Activated CD4-positive, alpha-beta T cell treated with anti-CD3 and anti-CD28 coated beads, Interleukin-2, amount 10 ng/mL, durations not matched to agents 7 days and 5 days (primary cell): Measurements from ENCODE around the gene RANBP17. TPM values are rescaled to one million over a fixed set of nuclear protein-coding genes. Genes with fewer than 3 reads are reported as not detected.
"Not testable (repeated sequence)": the region's sequence is repeated elsewhere in the genome, so short reads cannot be mapped to it uniquely, and the experiment has no call there.

Experiments used
- CTCF ChIA-PET: fragments of 350-600 bp; sonication (Branson Sonifier 250); formaldehyde crosslinking; loops from one replicate; lab custom pipeline; 2021; ENCODE audit warnings: antibody characterized with exemption; lab: Charles Lee
- POLR2A ChIA-PET: fragments of 350-600 bp; sonication (Branson Sonifier 250); formaldehyde crosslinking; loops from one replicate; lab custom pipeline; 2021; ENCODE audit warnings: antibody characterized with exemption; lab: Charles Lee
- DNase-seq: peaks from one replicate; pipeline ENCODE4 v3.0.0-alpha.2; 2020
- H3K27ac Mint-ChIP-seq: one replicate; pipeline ENCODE4 v1.8.0; 2021; ENCODE audit warnings: mild to moderate bottlenecking, moderate library complexity, mixed read lengths
- H3K27me3 Mint-ChIP-seq: one replicate; pipeline ENCODE4 v1.8.0; 2021; ENCODE audit warnings: mixed read lengths
- H3K36me3 Mint-ChIP-seq: one replicate; pipeline ENCODE4 v1.8.0; 2021; ENCODE audit warnings: low read depth, mixed read lengths
- H3K4me1 Mint-ChIP-seq: one replicate; pipeline ENCODE4 v1.8.0; 2021; ENCODE audit warnings: mixed read lengths
- H3K4me3 Mint-ChIP-seq: one replicate; pipeline ENCODE4 v1.8.0; 2021; ENCODE audit warnings: mild to moderate bottlenecking, moderate library complexity, mixed read lengths
- H3K9me3 Mint-ChIP-seq: one replicate; pipeline ENCODE4 v1.8.0; 2021; ENCODE audit warnings: mixed read lengths
- total RNA-seq, 2 experiments: library from RNA; stranded (reverse); gene quantifications; one replicate each; pipeline ENCODE4 v1.2.3, GENCODE V29; 2021

The RANBP17 gene
- total RNA-seq, 2 experiments from 2014 or later = not detected

DNA sequence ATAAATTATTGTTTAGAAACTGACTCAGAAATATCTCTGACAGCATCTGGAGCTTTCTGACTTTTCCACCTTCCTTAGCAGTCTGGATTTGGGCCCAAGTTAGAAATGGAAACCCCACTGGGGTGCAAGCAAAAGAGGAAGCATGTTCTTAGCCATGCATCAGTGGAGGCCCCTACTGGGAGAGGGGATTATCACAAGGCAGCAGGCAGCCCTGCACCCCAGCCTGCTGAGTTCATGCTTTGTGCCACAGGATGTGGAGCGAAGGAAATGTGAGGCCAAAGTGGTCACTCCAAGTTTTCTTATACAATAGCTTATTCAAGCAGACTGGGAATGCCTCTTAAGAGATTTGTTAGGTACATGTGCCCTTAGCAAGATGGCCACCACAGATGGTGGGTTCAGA, 300.8 kb downstream of the RANBP17 start:
- Mint-ChIP-seq H3K4me3 (no peak overlapping the region), H3K4me1 (no peaks in the 10 kb centered on the region), H3K9me3 (no peaks in the 10 kb centered on the region), H3K27me3 (peaks cover 5% of the 10 kb centered on the region), H3K36me3 (no peaks in the 10 kb centered on the region), H3K27ac (no peak overlapping the region)
- CTCF ChIA-PET = no interaction called here
- no peak for DNase-seq
- POLR2A ChIA-PET = no interaction called here

- no peaks in the 10 kb centered on the region for H3K4me1 Mint-ChIP-seq
- H3K4me3 Mint-ChIP-seq = no peak overlapping the region
- peaks cover 10% of the 10 kb centered on the region for H3K27me3 Mint-ChIP-seq
- DNase-seq = no peak
- CTCF ChIA-PET = no interaction called here
- POLR2A ChIA-PET = no interaction called here
- H3K9me3 Mint-ChIP-seq = no peaks in the 10 kb centered on the region
- no peaks in the 10 kb centered on the region for H3K36me3 Mint-ChIP-seq
- H3K27ac Mint-ChIP-seq = no peak overlapping the region
Observed at GRCh38 chr5:171166766-171167165, 304.9 kb downstream of the RANBP17 start.

GRCh38 chr5:171168171-171168570, 306.4 kb downstream of the RANBP17 start:
- no peaks in the 10 kb centered on the region for H3K9me3 Mint-ChIP-seq
- H3K27me3 Mint-ChIP-seq = peaks cover 10% of the 10 kb centered on the region
- H3K27ac Mint-ChIP-seq = no peak overlapping the region
- no peak overlapping the region for H3K4me3 Mint-ChIP-seq
- POLR2A ChIA-PET = no interaction called here
- no peaks in the 10 kb centered on the region for H3K4me1 Mint-ChIP-seq
- no peaks in the 10 kb centered on the region for H3K36me3 Mint-ChIP-seq
- DNase-seq = no peak
- CTCF ChIA-PET = no interaction called here

DNA sequence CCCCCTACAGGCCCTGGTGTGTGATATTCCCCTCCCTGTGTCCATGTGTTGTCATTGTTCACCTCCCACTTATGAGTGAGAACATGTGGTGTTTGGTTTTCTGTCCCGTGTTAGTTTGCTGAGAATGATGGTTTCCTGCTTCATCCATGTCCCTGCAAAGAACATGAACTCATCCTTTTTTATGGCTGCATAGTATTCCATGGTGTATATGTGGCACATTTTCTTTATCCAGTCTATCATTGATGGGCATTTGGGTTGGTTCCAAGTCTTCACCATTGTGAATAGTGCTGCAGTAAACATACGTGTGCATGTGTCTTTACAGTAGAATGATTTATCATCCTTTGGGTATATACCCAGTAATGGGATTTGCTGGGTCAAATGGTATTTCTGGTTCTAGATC, 313.1 kb downstream of the RANBP17 start:
- CTCF ChIA-PET = interaction anchor here (0.6 to 1.6 kb wide), 2 partner anchors 20 to 221 kb away, joined by 3 to 5 read pairs; no protein-coding TSS in a partner anchor
- H3K9me3 Mint-ChIP-seq, POLR2A ChIA-PET, H3K36me3 Mint-ChIP-seq, DNase-seq, H3K4me1 Mint-ChIP-seq, H3K27me3 Mint-ChIP-seq, H3K27ac Mint-ChIP-seq, H3K4me3 Mint-ChIP-seq: not testable (repeated sequence)

- H3K9me3 Mint-ChIP-seq = no peaks in the 10 kb centered on the region
- DNase-seq = no peak
- no peaks in the 10 kb centered on the region for H3K36me3 Mint-ChIP-seq
- H3K4me1 Mint-ChIP-seq = no peaks in the 10 kb centered on the region
- POLR2A ChIA-PET = no interaction called here
- no peak overlapping the region for H3K27ac Mint-ChIP-seq
- H3K4me3 Mint-ChIP-seq = no peak overlapping the region
- CTCF ChIA-PET = interaction anchor here (0.6 to 1.6 kb wide), 3 partner anchors 20 to 222 kb away, joined by 3 to 5 read pairs (median 3); no protein-coding TSS in a partner anchor
- H3K27me3 Mint-ChIP-seq = peaks cover 10% of the 10 kb centered on the region
Observed at GRCh38 chr5:171175746-171176145, 313.9 kb downstream of the RANBP17 start.

- H3K27ac Mint-ChIP-seq, H3K4me1 Mint-ChIP-seq, H3K9me3 Mint-ChIP-seq, POLR2A ChIA-PET, DNase-seq, H3K4me3 Mint-ChIP-seq, CTCF ChIA-PET, H3K36me3 Mint-ChIP-seq: not testable (repeated sequence)
- peaks cover 13% of the 10 kb centered on the region for H3K27me3 Mint-ChIP-seq
Observed at GRCh38 chr5:171178190-171178589, 316.4 kb downstream of the RANBP17 start.

DNA sequence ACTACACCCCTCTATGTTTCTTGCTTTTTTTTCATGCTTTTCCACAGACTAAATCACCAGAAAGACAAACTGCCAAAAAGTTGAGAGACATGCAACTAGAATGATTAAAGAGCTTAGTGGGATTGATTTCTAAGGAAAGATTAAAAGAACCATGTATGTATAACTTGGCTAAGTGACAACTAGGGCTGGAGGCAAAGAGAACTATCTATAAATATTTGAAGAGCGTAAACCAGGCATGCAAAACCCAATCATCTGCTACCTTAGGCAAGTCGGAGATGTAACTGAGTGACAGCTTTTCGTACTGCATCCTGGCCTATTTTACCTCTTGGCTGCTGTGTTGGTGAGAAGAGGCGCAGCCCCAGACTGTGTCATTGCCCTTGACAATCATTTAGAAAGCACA, 326.2 kb downstream of the RANBP17 start:
- H3K27ac Mint-ChIP-seq = no peak overlapping the region
- no peak for DNase-seq
- H3K27me3 Mint-ChIP-seq = peaks cover 9% of the 10 kb centered on the region
- no peak overlapping the region for H3K4me3 Mint-ChIP-seq
- no peaks in the 10 kb centered on the region for H3K9me3 Mint-ChIP-seq
- H3K36me3 Mint-ChIP-seq = no peaks in the 10 kb centered on the region
- ChIA-PET CTCF (no interaction called here), POLR2A (no interaction called here)
- H3K4me1 Mint-ChIP-seq = no peaks in the 10 kb centered on the region

DNA sequence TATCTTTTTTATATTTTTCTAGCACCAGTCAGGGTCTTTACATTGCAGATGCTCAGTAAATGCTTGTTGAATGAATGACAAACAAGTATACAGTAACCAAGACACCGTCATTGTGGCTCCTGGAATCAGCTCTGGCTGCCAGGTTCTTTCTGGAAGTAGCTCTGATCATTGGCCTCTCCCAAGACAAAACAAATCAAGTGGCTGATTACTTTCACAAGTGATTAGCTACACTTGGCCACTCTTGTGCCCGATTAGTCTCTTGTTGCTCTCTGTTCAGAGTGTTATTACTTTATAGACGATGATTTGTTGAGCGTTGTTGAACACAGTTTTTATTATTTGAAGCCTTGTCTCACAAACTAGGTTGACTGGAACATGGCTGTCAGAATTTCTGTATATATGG, 327.6 kb downstream of the RANBP17 start:
- no peak overlapping the region for H3K27ac Mint-ChIP-seq

GRCh38 chr5:171192111-171192510, 330.3 kb downstream of the RANBP17 start:
- Mint-ChIP-seq H3K4me1 (no peaks in the 10 kb centered on the region), H3K27ac (no peak overlapping the region), H3K27me3 (peaks cover 6% of the 10 kb centered on the region), H3K4me3 (no peak overlapping the region), H3K36me3 (no peaks in the 10 kb centered on the region), H3K9me3 (no peaks in the 10 kb centered on the region)
- CTCF ChIA-PET = interaction anchor here (0.6 kb wide), 1 partner anchor 416 kb away, joined by 4 read pairs; no protein-coding TSS in a partner anchor
- DNase-seq = no peak
- POLR2A ChIA-PET = no interaction called here

More for the DNA sequence above, 327.6 kb downstream of the RANBP17 start:
- H3K4me1 Mint-ChIP-seq = no peaks in the 10 kb centered on the region
- CTCF ChIA-PET = no interaction called here
- H3K9me3 Mint-ChIP-seq = no peaks in the 10 kb centered on the region
- H3K4me3 Mint-ChIP-seq = no peak overlapping the region
- H3K27me3 Mint-ChIP-seq = peaks cover 6% of the 10 kb centered on the region
- H3K36me3 Mint-ChIP-seq = no peaks in the 10 kb centered on the region
- no peak for DNase-seq
- POLR2A ChIA-PET = no interaction called here

DNA sequence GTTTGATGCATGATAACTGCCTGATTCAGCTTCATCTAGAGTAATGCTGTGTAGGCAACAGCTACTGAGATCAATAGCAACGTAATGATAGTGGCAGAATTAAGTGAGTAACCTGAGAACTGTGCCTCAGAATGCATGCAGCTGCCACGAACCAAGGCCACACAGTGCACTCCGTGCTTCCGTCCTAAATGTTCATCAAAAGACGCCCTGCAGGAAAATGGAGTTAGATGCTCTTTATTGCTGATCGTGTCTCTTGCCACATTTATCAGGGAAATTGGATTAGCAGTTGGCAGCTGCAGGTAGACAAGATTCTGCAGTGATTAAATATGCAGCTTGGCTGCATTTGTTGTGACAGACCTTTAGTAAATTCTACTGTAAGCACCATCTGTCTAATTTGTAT, 339.5 kb downstream of the RANBP17 start:
- CTCF ChIA-PET = no interaction called here

DNA sequence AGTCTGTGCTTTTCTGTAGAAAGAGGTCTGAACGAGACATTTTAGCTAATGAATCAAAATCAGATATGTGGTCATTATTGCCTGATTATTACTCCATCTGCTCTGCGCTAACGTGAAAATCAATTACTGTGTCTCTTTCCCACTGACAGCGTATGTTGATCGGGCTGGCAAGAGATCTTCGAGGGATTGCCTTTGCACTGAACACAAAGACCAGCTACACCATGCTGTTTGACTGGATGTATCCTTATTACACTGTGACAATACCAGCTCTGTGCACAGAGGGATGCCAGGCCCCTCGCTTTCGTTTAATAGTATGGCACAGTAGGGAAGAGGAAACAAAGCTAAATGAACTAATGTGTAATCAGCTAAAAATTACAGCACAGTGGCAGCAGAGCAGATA, 343.6 kb downstream of the RANBP17 start:
- ChIA-PET POLR2A (interaction anchor here (0.5 kb wide), 1 partner anchor 270 kb away, joined by 3 read pairs; no protein-coding TSS in a partner anchor), CTCF (no interaction called here)
- Mint-ChIP-seq H3K27ac (no peak overlapping the region), H3K27me3 (peaks cover 24% of the 10 kb centered on the region), H3K4me3 (no peak overlapping the region), H3K9me3 (no peaks in the 10 kb centered on the region), H3K4me1 (no peaks in the 10 kb centered on the region), H3K36me3 (no peaks in the 10 kb centered on the region)
- DNase-seq = no peak

More for the DNA sequence above, 339.5 kb downstream of the RANBP17 start:
- H3K9me3 Mint-ChIP-seq = no peaks in the 10 kb centered on the region
- H3K36me3 Mint-ChIP-seq = no peaks in the 10 kb centered on the region
- no peak overlapping the region for H3K27ac Mint-ChIP-seq
- peaks cover 24% of the 10 kb centered on the region for H3K27me3 Mint-ChIP-seq
- no peak for DNase-seq
- H3K4me1 Mint-ChIP-seq = no peaks in the 10 kb centered on the region
- H3K4me3 Mint-ChIP-seq = no peak overlapping the region
- POLR2A ChIA-PET = no interaction called here

GRCh38 chr5:171207256-171207847, 345.5 kb downstream of the RANBP17 start:
- H3K27ac Mint-ChIP-seq = no peak overlapping the region
- no peaks in the 10 kb centered on the region for H3K9me3 Mint-ChIP-seq
- H3K4me3 Mint-ChIP-seq = no peak overlapping the region
- H3K27me3 Mint-ChIP-seq = peaks cover 17% of the 10 kb centered on the region
- H3K36me3 Mint-ChIP-seq = no peaks in the 10 kb centered on the region
- H3K4me1 Mint-ChIP-seq = no peaks in the 10 kb centered on the region
- ChIA-PET POLR2A (no interaction called here), CTCF (interaction anchor here (1.1 kb wide), 1 partner anchor 10 kb away, joined by 3 read pairs; no protein-coding TSS in a partner anchor)
- peak; percentile 26 for DNase-seq

- Mint-ChIP-seq H3K9me3 (no peaks in the 10 kb centered on the region), H3K4me3 (no peak overlapping the region), H3K4me1 (peaks cover 2% of the 10 kb centered on the region), H3K27me3 (peaks cover 30% of the 10 kb centered on the region), H3K36me3 (no peaks in the 10 kb centered on the region), H3K27ac (no peak overlapping the region)
- DNase-seq = no peak
- POLR2A ChIA-PET = no interaction called here
- CTCF ChIA-PET = no interaction called here
Observed at GRCh38 chr5:171221916-171222315, 360.1 kb downstream of the RANBP17 start.

DNA sequence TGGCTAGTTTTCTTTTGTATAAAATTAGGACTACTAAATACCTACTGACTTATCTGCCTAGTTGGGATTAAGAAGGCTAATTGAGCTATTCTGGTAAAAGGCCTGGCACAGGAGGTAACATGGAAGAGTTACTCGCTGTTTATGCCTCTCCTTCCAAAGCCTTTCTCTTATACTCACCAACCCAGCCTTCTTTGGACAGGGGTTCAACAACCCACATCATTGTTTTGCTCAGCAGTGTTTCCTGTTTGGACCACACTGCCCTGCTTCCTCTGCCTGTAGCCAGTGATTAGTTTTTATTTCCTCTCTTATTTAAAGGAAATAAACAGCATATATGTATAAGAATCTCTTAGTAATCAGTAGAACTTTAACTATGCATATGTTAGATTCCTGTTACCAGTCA, 362.1 kb downstream of the RANBP17 start:
- no peaks in the 10 kb centered on the region for H3K36me3 Mint-ChIP-seq
- no peak overlapping the region for H3K4me3 Mint-ChIP-seq
- POLR2A ChIA-PET = no interaction called here
- peaks cover 27% of the 10 kb centered on the region for H3K27me3 Mint-ChIP-seq
- peaks cover 2% of the 10 kb centered on the region for H3K4me1 Mint-ChIP-seq
- DNase-seq = no peak
- H3K27ac Mint-ChIP-seq = no peak overlapping the region
- H3K9me3 Mint-ChIP-seq = no peaks in the 10 kb centered on the region
- CTCF ChIA-PET = no interaction called here
